ENCODE results near the gene TBCEL.

- TF ChIP-seq CTCF (IDR thresholded peaks at IDR 0.05) (no peak), POLR2A (IDR thresholded peaks at IDR 0.05) (no peak)
These were observed 34.0 kb downstream of the TBCEL start for GRCh38 chr11:121057922-121058321.
